Neural cell (in vitro differentiated cells): ENCODE data around the gene SUSD3.

Experiments
- EP300 ChIP-seq: fragments of 450-650 bp; conservative IDR thresholded peaks from 2 replicates; pipeline ENCODE4 v1.6.1; 2014; ENCODE audit warnings: antibody characterized with exemption, mild to moderate bottlenecking, moderate library complexity; ENCODE audit not compliant: poor library complexity, severe bottlenecking
- EZH2 ChIP-seq: fragments of 200-600, 300-800 bp; shearing (Covaris generic), sonication (generic); IDR thresholded peaks from 2 replicates; pipeline ENCODE4 v1.6.1; 2014; ENCODE audit warnings: antibody characterized with exemption, low read length, borderline replicate concordance, mild to moderate bottlenecking; ENCODE audit not compliant: insufficient read depth, poor library complexity, severe bottlenecking
- MXI1 ChIP-seq: fragments of 450-650 bp; conservative IDR thresholded peaks from 2 replicates; pipeline ENCODE4 v1.6.1; 2014; ENCODE audit warnings: antibody characterized with exemption, mild to moderate bottlenecking; ENCODE audit not compliant: poor library complexity, severe bottlenecking
- POLR2AphosphoS5 ChIP-seq: IDR thresholded peaks from 2 replicates; pipeline ENCODE4 v1.6.1; 2012
- RAD21 ChIP-seq: fragments of 450-650 bp; conservative IDR thresholded peaks from 2 replicates; pipeline ENCODE4 v1.6.1; 2014; ENCODE audit warnings: antibody characterized with exemption, mild to moderate bottlenecking, moderate library complexity
- SMC3 ChIP-seq: fragments of 450-650 bp; conservative IDR thresholded peaks from 2 replicates; pipeline ENCODE4 v1.6.1; 2014; ENCODE audit warnings: antibody characterized with exemption, mild to moderate bottlenecking, moderate library complexity; ENCODE audit not compliant: poor library complexity
- TAF1 ChIP-seq: IDR thresholded peaks from 2 replicates; pipeline ENCODE4 v1.6.1; 2012; ENCODE audit warnings: low read depth
- TF ChIP-seq, protein P1 (sequence below): fragments of 450-650 bp; IDR thresholded peaks from 2 replicates; pipeline ENCODE4 v1.5.1; 2014; ENCODE audit warnings: antibody characterized with exemption, mild to moderate bottlenecking, moderate library complexity; ENCODE audit not compliant: poor library complexity, severe bottlenecking
- TF ChIP-seq, protein P2 (sequence below): IDR thresholded peaks from 2 replicates; pipeline ENCODE4 v1.6.1; 2012; ENCODE audit warnings: borderline replicate concordance

DNA sequence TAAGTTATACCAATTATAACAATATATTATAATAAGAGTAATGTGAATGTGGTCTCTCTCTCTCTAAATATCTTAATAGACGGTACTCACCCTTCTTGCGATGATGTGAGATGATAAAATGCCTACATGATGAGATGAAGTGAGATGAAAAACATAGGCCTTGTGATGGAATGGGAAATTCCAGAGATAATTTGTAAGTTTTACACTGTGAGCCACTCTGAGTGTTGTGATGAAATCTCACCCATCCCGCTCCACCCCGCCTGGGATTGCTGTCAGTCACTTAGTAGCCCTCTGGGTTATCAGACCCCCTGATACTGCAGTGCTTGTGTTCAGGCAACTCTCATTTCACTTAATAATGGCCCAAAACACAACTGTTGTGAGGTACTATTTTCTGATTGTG, 10.5 kb downstream of the SUSD3 start:
- TF ChIP-seq, protein P1, sequence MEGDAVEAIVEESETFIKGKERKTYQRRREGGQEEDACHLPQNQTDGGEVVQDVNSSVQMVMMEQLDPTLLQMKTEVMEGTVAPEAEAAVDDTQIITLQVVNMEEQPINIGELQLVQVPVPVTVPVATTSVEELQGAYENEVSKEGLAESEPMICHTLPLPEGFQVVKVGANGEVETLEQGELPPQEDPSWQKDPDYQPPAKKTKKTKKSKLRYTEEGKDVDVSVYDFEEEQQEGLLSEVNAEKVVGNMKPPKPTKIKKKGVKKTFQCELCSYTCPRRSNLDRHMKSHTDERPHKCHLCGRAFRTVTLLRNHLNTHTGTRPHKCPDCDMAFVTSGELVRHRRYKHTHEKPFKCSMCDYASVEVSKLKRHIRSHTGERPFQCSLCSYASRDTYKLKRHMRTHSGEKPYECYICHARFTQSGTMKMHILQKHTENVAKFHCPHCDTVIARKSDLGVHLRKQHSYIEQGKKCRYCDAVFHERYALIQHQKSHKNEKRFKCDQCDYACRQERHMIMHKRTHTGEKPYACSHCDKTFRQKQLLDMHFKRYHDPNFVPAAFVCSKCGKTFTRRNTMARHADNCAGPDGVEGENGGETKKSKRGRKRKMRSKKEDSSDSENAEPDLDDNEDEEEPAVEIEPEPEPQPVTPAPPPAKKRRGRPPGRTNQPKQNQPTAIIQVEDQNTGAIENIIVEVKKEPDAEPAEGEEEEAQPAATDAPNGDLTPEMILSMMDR: no peak
- TF ChIP-seq EZH2: no peak
- TF ChIP-seq EP300: no peak
- no peak for TF ChIP-seq SMC3
- no peak for TF ChIP-seq RAD21
- TF ChIP-seq POLR2AphosphoS5: no peak
- TF ChIP-seq, protein P2, sequence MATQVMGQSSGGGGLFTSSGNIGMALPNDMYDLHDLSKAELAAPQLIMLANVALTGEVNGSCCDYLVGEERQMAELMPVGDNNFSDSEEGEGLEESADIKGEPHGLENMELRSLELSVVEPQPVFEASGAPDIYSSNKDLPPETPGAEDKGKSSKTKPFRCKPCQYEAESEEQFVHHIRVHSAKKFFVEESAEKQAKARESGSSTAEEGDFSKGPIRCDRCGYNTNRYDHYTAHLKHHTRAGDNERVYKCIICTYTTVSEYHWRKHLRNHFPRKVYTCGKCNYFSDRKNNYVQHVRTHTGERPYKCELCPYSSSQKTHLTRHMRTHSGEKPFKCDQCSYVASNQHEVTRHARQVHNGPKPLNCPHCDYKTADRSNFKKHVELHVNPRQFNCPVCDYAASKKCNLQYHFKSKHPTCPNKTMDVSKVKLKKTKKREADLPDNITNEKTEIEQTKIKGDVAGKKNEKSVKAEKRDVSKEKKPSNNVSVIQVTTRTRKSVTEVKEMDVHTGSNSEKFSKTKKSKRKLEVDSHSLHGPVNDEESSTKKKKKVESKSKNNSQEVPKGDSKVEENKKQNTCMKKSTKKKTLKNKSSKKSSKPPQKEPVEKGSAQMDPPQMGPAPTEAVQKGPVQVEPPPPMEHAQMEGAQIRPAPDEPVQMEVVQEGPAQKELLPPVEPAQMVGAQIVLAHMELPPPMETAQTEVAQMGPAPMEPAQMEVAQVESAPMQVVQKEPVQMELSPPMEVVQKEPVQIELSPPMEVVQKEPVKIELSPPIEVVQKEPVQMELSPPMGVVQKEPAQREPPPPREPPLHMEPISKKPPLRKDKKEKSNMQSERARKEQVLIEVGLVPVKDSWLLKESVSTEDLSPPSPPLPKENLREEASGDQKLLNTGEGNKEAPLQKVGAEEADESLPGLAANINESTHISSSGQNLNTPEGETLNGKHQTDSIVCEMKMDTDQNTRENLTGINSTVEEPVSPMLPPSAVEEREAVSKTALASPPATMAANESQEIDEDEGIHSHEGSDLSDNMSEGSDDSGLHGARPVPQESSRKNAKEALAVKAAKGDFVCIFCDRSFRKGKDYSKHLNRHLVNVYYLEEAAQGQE: no peak
- no peak for TF ChIP-seq MXI1
- no peak for TF ChIP-seq TAF1
